OCI-LY7 (cell line): ENCODE results near the gene EFNA3.

Experiments
- EZH2phosphoT487 ChIP-seq: fragments of 200-600 bp; sonication (generic); IDR thresholded peaks from 2 replicates; pipeline ENCODE4 v1.6.1; 2018; ENCODE audit warnings: low read depth, borderline replicate concordance, mild to moderate bottlenecking, mixed run types, antibody characterized with exemption, low read length, moderate library complexity, mixed read lengths
- TF ChIP-seq, protein P1 (sequence below): fragments of 200-600 bp; sonication (generic); conservative IDR thresholded peaks from 2 replicates; pipeline ENCODE4 v1.5.1; 2014; ENCODE audit warnings: mild to moderate bottlenecking, antibody characterized with exemption, low read length, moderate library complexity, mixed read lengths

DNA sequence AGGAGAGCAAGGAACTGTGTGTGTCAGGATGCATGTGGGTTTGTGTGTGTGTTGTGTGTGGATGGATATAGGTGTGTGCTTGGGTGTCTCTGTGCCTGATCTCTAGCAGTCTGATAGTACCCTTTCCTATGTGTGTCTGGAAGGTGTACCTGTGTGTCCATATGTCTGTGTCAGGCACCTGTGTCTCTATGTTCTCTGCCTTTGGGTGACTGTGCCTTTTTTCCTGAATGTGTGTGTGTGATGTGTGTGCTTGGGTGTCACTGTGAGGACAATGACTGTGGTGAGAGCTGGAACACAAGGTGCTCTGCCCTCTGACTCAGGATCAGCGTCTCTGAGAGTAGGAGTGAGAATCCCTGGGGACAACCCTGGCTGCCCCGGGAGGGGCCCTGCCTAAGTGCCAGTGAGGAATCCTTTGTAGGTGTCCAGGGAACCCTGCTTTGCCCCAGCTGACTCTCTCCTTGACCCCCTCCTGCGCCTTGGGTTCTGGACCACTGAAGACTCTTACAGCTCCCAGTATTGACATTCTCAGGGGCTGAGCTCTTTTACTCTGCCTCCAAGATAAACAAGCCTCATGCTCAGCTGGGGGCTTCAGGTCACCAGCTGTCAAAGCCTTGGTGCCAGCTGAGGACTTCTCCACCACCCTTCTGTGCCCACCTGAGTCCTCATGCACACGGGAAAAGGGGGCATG is 735 bp upstream of the EFNA3 start:
- TF ChIP-seq, protein P1, sequence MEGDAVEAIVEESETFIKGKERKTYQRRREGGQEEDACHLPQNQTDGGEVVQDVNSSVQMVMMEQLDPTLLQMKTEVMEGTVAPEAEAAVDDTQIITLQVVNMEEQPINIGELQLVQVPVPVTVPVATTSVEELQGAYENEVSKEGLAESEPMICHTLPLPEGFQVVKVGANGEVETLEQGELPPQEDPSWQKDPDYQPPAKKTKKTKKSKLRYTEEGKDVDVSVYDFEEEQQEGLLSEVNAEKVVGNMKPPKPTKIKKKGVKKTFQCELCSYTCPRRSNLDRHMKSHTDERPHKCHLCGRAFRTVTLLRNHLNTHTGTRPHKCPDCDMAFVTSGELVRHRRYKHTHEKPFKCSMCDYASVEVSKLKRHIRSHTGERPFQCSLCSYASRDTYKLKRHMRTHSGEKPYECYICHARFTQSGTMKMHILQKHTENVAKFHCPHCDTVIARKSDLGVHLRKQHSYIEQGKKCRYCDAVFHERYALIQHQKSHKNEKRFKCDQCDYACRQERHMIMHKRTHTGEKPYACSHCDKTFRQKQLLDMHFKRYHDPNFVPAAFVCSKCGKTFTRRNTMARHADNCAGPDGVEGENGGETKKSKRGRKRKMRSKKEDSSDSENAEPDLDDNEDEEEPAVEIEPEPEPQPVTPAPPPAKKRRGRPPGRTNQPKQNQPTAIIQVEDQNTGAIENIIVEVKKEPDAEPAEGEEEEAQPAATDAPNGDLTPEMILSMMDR, result no peak
- no peak for TF ChIP-seq EZH2phosphoT487
